Panc1 (cell line): Measurements from ENCODE around the gene LAMB1. TPM values are rescaled to one million over a fixed set of nuclear protein-coding genes. Genes with fewer than 3 reads are reported as not detected.
A peak's percentile ranks its signal among the peaks of the same experiment; 100 is the strongest.

Experiments used
- ATAC-seq: fragments of 200-7000 bp; cut with Tn5 transposase; 2 replicates; pipeline ENCODE4 v1.9.1; 2020; ENCODE audit warnings: mild to moderate bottlenecking, moderate library complexity
- BruUV-seq: library from RNA; stranded (reverse); fragments of 400-500 nt; replicated peaks from 2 replicates; lab custom pipeline; 2021; lab: Mats Ljungman, UMichigan
- CTCF ChIA-PET: fragments of 300-600 bp; sonication (Branson Sonifier 250); formaldehyde crosslinking; loops from one replicate; lab custom pipeline; 2022; ENCODE audit warnings: antibody characterized with exemption; lab: Charles Lee
- POLR2A ChIA-PET: fragments of 300-600 bp; sonication (Branson Sonifier 250); formaldehyde crosslinking; loops from one replicate; lab custom pipeline; 2022; ENCODE audit warnings: antibody characterized with exemption; lab: Charles Lee
- DNase-seq: peaks from one replicate; pipeline ENCODE4 v3.0.0-alpha.2; 2010; ENCODE audit warnings: low read depth, low spot score
- H3K27ac ChIP-seq: 2 replicates; pipeline ENCODE4 v1.5.1; 2011; ENCODE audit warnings: mild to moderate bottlenecking, low read length, inconsistent platforms
- H3K27me3 ChIP-seq: fragments of 200-500 bp; sonication (Bioruptor generic); 2 replicates; pipeline ENCODE4 v1.6.0; 2014; ENCODE audit warnings: low read length, inconsistent platforms; ENCODE audit not compliant: control insufficient read depth, insufficient read depth
- H3K36me3 ChIP-seq: fragments of 200-500 bp; sonication (Bioruptor generic); 2 replicates; pipeline ENCODE4 v1.5.1; 2014; ENCODE audit warnings: inconsistent platforms, mild to moderate bottlenecking, low read length, moderate library complexity; ENCODE audit not compliant: control insufficient read depth, insufficient read depth
- H3K4me1 ChIP-seq: 2 replicates; pipeline ENCODE4 v1.5.1; 2011; ENCODE audit warnings: inconsistent platforms, mild to moderate bottlenecking, low read length, moderate library complexity; ENCODE audit not compliant: control insufficient read depth, insufficient read depth
- H3K4me3 ChIP-seq, 2 experiments: 2 replicates each; pipeline ENCODE4 v1.5.1; 2011 to 2012; ENCODE audit warnings: low read depth in 2 of 2, low read length in 2 of 2, mild to moderate bottlenecking in 2 of 2, inconsistent platforms in 1 of 2, moderate library complexity in 1 of 2
- H3K9me3 ChIP-seq: fragments of 200-500 bp; sonication (Bioruptor generic); 2 replicates; pipeline ENCODE4 v1.5.1; 2014; ENCODE audit warnings: low read depth, mild to moderate bottlenecking, inconsistent platforms, low read length, moderate library complexity; ENCODE audit not compliant: control insufficient read depth, insufficient read depth
- POLR2AphosphoS5 ChIP-seq: IDR thresholded peaks from 2 replicates; pipeline ENCODE4 v1.6.1; 2012; ENCODE audit warnings: mild to moderate bottlenecking, low read depth, low read length, moderate library complexity
- SIN3A ChIP-seq: IDR thresholded peaks from 2 replicates; pipeline ENCODE4 v1.6.1; 2012; ENCODE audit warnings: low read depth, mild to moderate bottlenecking, low read length, moderate library complexity, borderline replicate concordance; ENCODE audit not compliant: insufficient read depth
- TCF7L2 ChIP-seq: IDR thresholded peaks from 2 replicates; pipeline ENCODE4 v1.6.1; 2011; ENCODE audit warnings: mild to moderate bottlenecking, low read depth, low read length, inconsistent platforms
- in situ Hi-C: cut with HindIII; loops from 2 replicates; pipeline ENCODE4 v1.10.0; 2016; ENCODE audit warnings: low sequenced_read_pairs, low pct_unique_long_range_greater_than_20kb
- intact Hi-C: fragments of 100-400 bp; cut with micrococcal nuclease; formaldehyde crosslinking; loops from one replicate; pipeline ENCODE4 v1.10.0; 2022; ENCODE audit not compliant: unreplicated experiment
- total RNA-seq: library from RNA; stranded (reverse); gene quantifications from one replicate; pipeline ENCODE4 v1.2.1, GENCODE V29; 2021; ENCODE audit not compliant: unreplicated experiment
- TF ChIP-seq, protein P1 (sequence below): fragments of 450-650 bp; IDR thresholded peaks from 2 replicates; pipeline ENCODE4 v1.5.1; 2017; ENCODE audit warnings: mild to moderate bottlenecking
- TF ChIP-seq, protein P2 (sequence below), 2 experiments: IDR thresholded peaks; 2 replicates each; pipeline ENCODE4 v1.6.1; 2011 to 2012; ENCODE audit warnings: low read depth in 2 of 2, control low read depth in 1 of 2, low read length in 1 of 2, mild to moderate bottlenecking in 1 of 2, moderate library complexity in 1 of 2; ENCODE audit not compliant: insufficient read depth in 1 of 2

The LAMB1 gene
- total RNA-seq, 1 experiment from 2014 or later: 204 TPM

DNA sequence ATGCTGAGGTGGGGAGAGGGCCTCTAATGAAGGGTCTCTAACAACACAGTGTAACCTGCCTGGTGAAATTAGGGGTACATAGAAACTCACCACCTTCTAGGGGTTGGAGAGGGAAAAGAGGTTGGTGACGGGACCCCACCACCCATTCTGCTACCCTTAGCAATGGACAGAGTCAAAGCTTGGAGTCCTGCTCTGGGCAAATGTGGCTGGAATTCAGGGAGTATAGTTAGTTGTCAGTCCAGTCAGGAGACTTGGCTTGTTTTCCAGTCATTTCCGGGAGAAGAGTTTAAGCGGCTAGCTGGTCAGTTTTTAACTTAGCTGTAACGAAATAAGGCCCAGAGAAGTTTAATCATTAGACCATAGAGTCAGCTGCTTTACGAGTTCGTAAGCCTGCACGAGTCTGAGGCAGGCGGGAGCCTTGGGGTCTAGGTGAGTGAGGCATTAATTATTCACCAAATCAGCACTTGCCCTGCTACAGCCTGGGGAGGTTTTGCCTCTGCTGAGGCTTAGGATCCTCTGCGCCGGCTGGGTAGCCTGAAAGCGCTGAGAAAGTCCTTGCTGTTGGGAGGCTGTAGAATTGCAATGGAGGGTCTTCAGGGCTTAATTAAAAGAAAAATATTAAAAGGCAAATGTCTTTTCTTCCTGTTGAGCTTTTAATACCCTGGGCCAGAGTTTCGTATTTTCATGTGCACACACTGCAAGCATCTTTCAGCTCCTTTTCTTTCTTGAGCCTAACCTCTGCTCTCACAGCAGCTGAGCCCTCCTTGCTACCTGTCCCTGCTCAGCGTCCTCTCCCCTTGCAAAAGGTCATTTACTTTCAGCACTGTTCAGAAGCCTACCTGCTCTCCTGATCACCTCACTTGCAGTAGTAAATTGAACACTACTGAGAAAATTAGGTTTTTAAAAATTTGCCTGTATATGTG, 1.5 kb upstream of the LAMB1 start:
- no TSS peak for BruUV-seq
- Histone ChIP-seq H3K4me1 (peaks cover 43% of the 10 kb centered on the region), H3K4me3 (peak overlapping the region in 1 of 2 experiments; percentile 79; a peak in 2 of 4 replicates), H3K27ac (peak overlapping the region; percentile 90), H3K36me3 (0 out of 2 replicates have a peak, but pooled peaks cover 5% of the 10 kb centered on the region), H3K27me3 (no peaks in the 10 kb centered on the region; the same call in 1 of the 2 replicates), H3K9me3 (no peaks in the 10 kb centered on the region)
- TF ChIP-seq SIN3A (no peak), TCF7L2 (no peak), POLR2AphosphoS5 (peak; percentile 46; the same call in 1 of the 2 replicates)
- TF ChIP-seq, protein P1, sequence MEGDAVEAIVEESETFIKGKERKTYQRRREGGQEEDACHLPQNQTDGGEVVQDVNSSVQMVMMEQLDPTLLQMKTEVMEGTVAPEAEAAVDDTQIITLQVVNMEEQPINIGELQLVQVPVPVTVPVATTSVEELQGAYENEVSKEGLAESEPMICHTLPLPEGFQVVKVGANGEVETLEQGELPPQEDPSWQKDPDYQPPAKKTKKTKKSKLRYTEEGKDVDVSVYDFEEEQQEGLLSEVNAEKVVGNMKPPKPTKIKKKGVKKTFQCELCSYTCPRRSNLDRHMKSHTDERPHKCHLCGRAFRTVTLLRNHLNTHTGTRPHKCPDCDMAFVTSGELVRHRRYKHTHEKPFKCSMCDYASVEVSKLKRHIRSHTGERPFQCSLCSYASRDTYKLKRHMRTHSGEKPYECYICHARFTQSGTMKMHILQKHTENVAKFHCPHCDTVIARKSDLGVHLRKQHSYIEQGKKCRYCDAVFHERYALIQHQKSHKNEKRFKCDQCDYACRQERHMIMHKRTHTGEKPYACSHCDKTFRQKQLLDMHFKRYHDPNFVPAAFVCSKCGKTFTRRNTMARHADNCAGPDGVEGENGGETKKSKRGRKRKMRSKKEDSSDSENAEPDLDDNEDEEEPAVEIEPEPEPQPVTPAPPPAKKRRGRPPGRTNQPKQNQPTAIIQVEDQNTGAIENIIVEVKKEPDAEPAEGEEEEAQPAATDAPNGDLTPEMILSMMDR: no peak
- TF ChIP-seq, protein P2, sequence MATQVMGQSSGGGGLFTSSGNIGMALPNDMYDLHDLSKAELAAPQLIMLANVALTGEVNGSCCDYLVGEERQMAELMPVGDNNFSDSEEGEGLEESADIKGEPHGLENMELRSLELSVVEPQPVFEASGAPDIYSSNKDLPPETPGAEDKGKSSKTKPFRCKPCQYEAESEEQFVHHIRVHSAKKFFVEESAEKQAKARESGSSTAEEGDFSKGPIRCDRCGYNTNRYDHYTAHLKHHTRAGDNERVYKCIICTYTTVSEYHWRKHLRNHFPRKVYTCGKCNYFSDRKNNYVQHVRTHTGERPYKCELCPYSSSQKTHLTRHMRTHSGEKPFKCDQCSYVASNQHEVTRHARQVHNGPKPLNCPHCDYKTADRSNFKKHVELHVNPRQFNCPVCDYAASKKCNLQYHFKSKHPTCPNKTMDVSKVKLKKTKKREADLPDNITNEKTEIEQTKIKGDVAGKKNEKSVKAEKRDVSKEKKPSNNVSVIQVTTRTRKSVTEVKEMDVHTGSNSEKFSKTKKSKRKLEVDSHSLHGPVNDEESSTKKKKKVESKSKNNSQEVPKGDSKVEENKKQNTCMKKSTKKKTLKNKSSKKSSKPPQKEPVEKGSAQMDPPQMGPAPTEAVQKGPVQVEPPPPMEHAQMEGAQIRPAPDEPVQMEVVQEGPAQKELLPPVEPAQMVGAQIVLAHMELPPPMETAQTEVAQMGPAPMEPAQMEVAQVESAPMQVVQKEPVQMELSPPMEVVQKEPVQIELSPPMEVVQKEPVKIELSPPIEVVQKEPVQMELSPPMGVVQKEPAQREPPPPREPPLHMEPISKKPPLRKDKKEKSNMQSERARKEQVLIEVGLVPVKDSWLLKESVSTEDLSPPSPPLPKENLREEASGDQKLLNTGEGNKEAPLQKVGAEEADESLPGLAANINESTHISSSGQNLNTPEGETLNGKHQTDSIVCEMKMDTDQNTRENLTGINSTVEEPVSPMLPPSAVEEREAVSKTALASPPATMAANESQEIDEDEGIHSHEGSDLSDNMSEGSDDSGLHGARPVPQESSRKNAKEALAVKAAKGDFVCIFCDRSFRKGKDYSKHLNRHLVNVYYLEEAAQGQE (IDR thresholded peaks at IDR 0.05; ENCODE audit: insufficient read depth in 1 of 2, low read depth in 2 of 2, low read length in 1 of 2): no peak
- DNase-seq: no peak
- CTCF ChIA-PET: interaction anchor here (2.2 kb wide), 1 partner anchor 10 kb away, joined by 8 read pairs; no protein-coding TSS in a partner anchor
- intact Hi-C loops (no loop called here), in situ Hi-C loops (no loop called here)
- ATAC-seq: peak; percentile 36
- POLR2A ChIA-PET: no interaction called here

DNA sequence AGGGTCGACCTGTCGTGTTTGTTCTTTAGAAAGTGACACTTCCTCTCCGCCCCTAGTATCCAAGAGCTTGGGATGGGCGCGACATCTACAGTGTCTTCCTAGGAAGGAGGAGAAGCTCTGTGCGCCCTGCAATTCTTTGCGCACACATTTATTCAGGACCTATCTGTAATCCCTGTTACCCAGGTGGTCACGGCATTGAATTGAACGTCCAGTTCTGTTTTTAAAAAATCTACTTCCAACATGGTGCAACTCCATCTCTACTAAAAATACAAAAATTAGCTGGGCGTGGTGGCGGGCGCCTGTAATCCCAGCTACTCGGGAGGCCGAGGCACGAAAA, 606 bp upstream of the LAMB1 start:
- DNase-seq (no peak), ATAC-seq (no peak)
- in situ Hi-C loops (no loop called here), intact Hi-C loops (no loop called here)
- Histone ChIP-seq H3K4me3 (peak overlapping the region; percentile 79 to 96), H3K36me3 (peaks cover 10% of the 10 kb centered on the region; the same call in 1 of the 2 replicates), H3K9me3 (no peaks in the 10 kb centered on the region), H3K4me1 (peaks cover 52% of the 10 kb centered on the region), H3K27me3 (no peaks in the 10 kb centered on the region; the same call in 1 of the 2 replicates), H3K27ac (peak overlapping the region; percentile 90)
- no TSS peak for BruUV-seq
- TF ChIP-seq, protein P1: no peak
- TF ChIP-seq TCF7L2: no peak
- TF ChIP-seq POLR2AphosphoS5: no peak
- TF ChIP-seq SIN3A: no peak
- TF ChIP-seq, protein P2 (IDR thresholded peaks at IDR 0.05; ENCODE audit: insufficient read depth in 1 of 2, low read depth in 2 of 2, low read length in 1 of 2): no peak
- ChIA-PET POLR2A (interaction anchor here (0.6 to 0.7 kb wide), 4 partner anchors 13 to 140 kb away, joined by 4 to 9 read pairs (median 4); no protein-coding TSS in a partner anchor), CTCF (interaction anchor here (2.2 kb wide), 1 partner anchor 11 kb away, joined by 8 read pairs; no protein-coding TSS in a partner anchor)
